Measurements from ENCODE around the gene TPI1. TPM values are rescaled to one million over a fixed set of nuclear protein-coding genes. Genes with fewer than 3 reads are reported as not detected.
A peak's percentile ranks its signal among the peaks of the same experiment; 100 is the strongest.
"Not testable (repeated sequence)": the region's sequence is repeated elsewhere in the genome, so short reads cannot be mapped to it uniquely, and the experiment has no call there.

Gene TPI1
- total RNA-seq, 1 donor, result 440 TPM

GRCh38 chr12:6888360-6888759, 21.0 kb downstream of the TPI1 start:
- DNase-seq (ENCODE audit: low read depth in 2 of 3, low spot score in 2 of 3), result no peak

- not testable (repeated sequence) for DNase-seq (ENCODE audit: low read depth in 2 of 3, low spot score in 2 of 3)
Measured at GRCh38 chr12:6888794-6889193, 21.5 kb downstream of the TPI1 start.

GRCh38 chr12:6889775-6890573, 22.6 kb downstream of the TPI1 start:
- DNase-seq (ENCODE audit: low read depth in 2 of 3, low spot score in 2 of 3), result not testable (repeated sequence)

GRCh38 chr12:6890789-6891645, 23.7 kb downstream of the TPI1 start:
- peak; percentile 95 to 98 (median 97) for DNase-seq (ENCODE audit: low read depth in 2 of 3, low spot score in 2 of 3)

GRCh38 chr12:6891646-6892001, 24.3 kb downstream of the TPI1 start:
- no peak for DNase-seq (ENCODE audit: low read depth in 2 of 3, low spot score in 2 of 3)

- not testable (repeated sequence) for DNase-seq (ENCODE audit: low read depth in 2 of 3, low spot score in 2 of 3)
Measured at GRCh38 chr12:6892683-6893082, 25.4 kb downstream of the TPI1 start.

- DNase-seq (ENCODE audit: low read depth in 2 of 3, low spot score in 2 of 3), result no peak
Measured at GRCh38 chr12:6894321-6894720, 27.0 kb downstream of the TPI1 start.

- no peak for DNase-seq (ENCODE audit: low read depth in 2 of 3, low spot score in 2 of 3)
Measured at GRCh38 chr12:6896846-6897435, 29.6 kb downstream of the TPI1 start.

GRCh38 chr12:6899427-6899826, 32.1 kb downstream of the TPI1 start:
- no peak for DNase-seq (ENCODE audit: low read depth in 2 of 3, low spot score in 2 of 3)

- peak in 2 of 3 donors; percentile 81 to 90 for DNase-seq (ENCODE audit: low read depth in 2 of 3, low spot score in 2 of 3)
Measured at GRCh38 chr12:6899837-6900519, 32.6 kb downstream of the TPI1 start.

- DNase-seq (ENCODE audit: low read depth in 2 of 3, low spot score in 2 of 3), result no peak
Measured at GRCh38 chr12:6902448-6902847, 35.1 kb downstream of the TPI1 start.

GRCh38 chr12:6903722-6904121, 36.4 kb downstream of the TPI1 start:
- DNase-seq (ENCODE audit: low read depth in 2 of 3, low spot score in 2 of 3), result peak in 1 of 3 donors; percentile 67

- peak; percentile 93 to 98 (median 96) for DNase-seq (ENCODE audit: low read depth in 2 of 3, low spot score in 2 of 3)
Measured at GRCh38 chr12:6904280-6905276, 37.2 kb downstream of the TPI1 start, which contains the start of gene LRRC23. Gene LRRC23 (plus strand): TSS chr12:6904822. CDS start chr12:6905634, 812 bp downstream.

- no peak for DNase-seq (ENCODE audit: low read depth in 2 of 3, low spot score in 2 of 3)
Measured at GRCh38 chr12:6905414-6906040, 38.2 kb downstream of the TPI1 start.

GRCh38 chr12:6908141-6908540, 40.8 kb downstream of the TPI1 start:
- DNase-seq (ENCODE audit: low read depth in 2 of 3, low spot score in 2 of 3), result not testable (repeated sequence)

- no peak for DNase-seq (ENCODE audit: low read depth in 2 of 3, low spot score in 2 of 3)
Measured at GRCh38 chr12:6909421-6910145, 42.3 kb downstream of the TPI1 start.

GRCh38 chr12:6912164-6912935, 45.0 kb downstream of the TPI1 start:
- no peak for DNase-seq (ENCODE audit: low read depth in 2 of 3, low spot score in 2 of 3)

Data from hematopoietic multipotent progenitor cell (in vitro differentiated cells).